ENCODE measurements around the gene ZNF200.

GRCh38 chr16:3274947-3275346 lies 40.0 kb upstream of the ZNF200 start:
- TF ChIP-seq, protein P1, sequence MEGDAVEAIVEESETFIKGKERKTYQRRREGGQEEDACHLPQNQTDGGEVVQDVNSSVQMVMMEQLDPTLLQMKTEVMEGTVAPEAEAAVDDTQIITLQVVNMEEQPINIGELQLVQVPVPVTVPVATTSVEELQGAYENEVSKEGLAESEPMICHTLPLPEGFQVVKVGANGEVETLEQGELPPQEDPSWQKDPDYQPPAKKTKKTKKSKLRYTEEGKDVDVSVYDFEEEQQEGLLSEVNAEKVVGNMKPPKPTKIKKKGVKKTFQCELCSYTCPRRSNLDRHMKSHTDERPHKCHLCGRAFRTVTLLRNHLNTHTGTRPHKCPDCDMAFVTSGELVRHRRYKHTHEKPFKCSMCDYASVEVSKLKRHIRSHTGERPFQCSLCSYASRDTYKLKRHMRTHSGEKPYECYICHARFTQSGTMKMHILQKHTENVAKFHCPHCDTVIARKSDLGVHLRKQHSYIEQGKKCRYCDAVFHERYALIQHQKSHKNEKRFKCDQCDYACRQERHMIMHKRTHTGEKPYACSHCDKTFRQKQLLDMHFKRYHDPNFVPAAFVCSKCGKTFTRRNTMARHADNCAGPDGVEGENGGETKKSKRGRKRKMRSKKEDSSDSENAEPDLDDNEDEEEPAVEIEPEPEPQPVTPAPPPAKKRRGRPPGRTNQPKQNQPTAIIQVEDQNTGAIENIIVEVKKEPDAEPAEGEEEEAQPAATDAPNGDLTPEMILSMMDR (IDR thresholded peaks at IDR 0.05; ENCODE audit: low read length), result no peak
- TF ChIP-seq EZH2phosphoT487 (IDR thresholded peaks at IDR 0.05; ENCODE audit: low read length), result no peak
- no peak for TF ChIP-seq EZH2 (optimal IDR thresholded peaks at IDR 0.05; ENCODE audit: low read depth, low read length)
